ENCODE measurements around the gene CPVL.

CPVL gene

GRCh38 chr7:29154076-29154475, 7.7 kb upstream of the CPVL start:
- no peak for DNase-seq

- no peak for DNase-seq
Measured at GRCh38 chr7:29150856-29151255, 4.5 kb upstream of the CPVL start.

- DNase-seq = no peak
Measured at GRCh38 chr7:29149036-29149435, 2.7 kb upstream of the CPVL start.

- no peak for DNase-seq
Measured at GRCh38 chr7:29147821-29148220, 1.5 kb upstream of the CPVL start.

GRCh38 chr7:29146888-29147609, 712 bp upstream of the CPVL start:
- no peak for DNase-seq

- DNase-seq = no peak
Measured at GRCh38 chr7:29145553-29146056, 732 bp downstream of the CPVL start.

GRCh38 chr7:29143751-29144150, 2.6 kb downstream of the CPVL start:
- DNase-seq = no peak

GRCh38 chr7:29142021-29142727, 4.2 kb downstream of the CPVL start:
- no peak for DNase-seq

GRCh38 chr7:29140873-29141468, 5.4 kb downstream of the CPVL start:
- DNase-seq = no peak

GRCh38 chr7:29139796-29140195, 6.5 kb downstream of the CPVL start:
- no peak for DNase-seq

GRCh38 chr7:29139191-29139590, 7.1 kb downstream of the CPVL start:
- DNase-seq = no peak

- DNase-seq = no peak
Measured at GRCh38 chr7:29138588-29138987, 7.7 kb downstream of the CPVL start.

GRCh38 chr7:29135846-29136245, 10.5 kb downstream of the CPVL start:
- no peak for DNase-seq

GRCh38 chr7:29132980-29133379, 13.4 kb downstream of the CPVL start:
- DNase-seq = no peak

- DNase-seq = no peak
Measured at GRCh38 chr7:29131678-29132077, 14.7 kb downstream of the CPVL start.

- no peak for DNase-seq
Measured at GRCh38 chr7:29130096-29130495, 16.2 kb downstream of the CPVL start.

- DNase-seq = no peak
Measured at GRCh38 chr7:29127527-29127926, 18.8 kb downstream of the CPVL start.

- no peak for DNase-seq
Measured at GRCh38 chr7:29126804-29127203, 19.5 kb downstream of the CPVL start.

GRCh38 chr7:29123626-29124190, 22.6 kb downstream of the CPVL start:
- no peak for DNase-seq

GRCh38 chr7:29122759-29123158, 23.6 kb downstream of the CPVL start:
- DNase-seq = no peak

GRCh38 chr7:29122081-29122480, 24.3 kb downstream of the CPVL start:
- no peak for DNase-seq

- no peak for DNase-seq
Measured at GRCh38 chr7:29120955-29121354, 25.4 kb downstream of the CPVL start.

GRCh38 chr7:29119538-29119937, 26.8 kb downstream of the CPVL start:
- no peak for DNase-seq
